Motor neuron (in vitro differentiated cells): Measurements from ENCODE around the gene HSPA12B. TPM values are rescaled to one million over a fixed set of nuclear protein-coding genes. Genes with fewer than 3 reads are reported as not detected.

Experiments
- ATAC-seq, 8 experiments: fragments of 200-7000 bp; cut with Tn5 transposase; replicated peaks in 6 of 8; 2 replicates each; pipeline ENCODE4 v1.8.0; 2021; ENCODE audit warnings: mild to moderate bottlenecking in 8 of 8, moderate library complexity in 8 of 8
- H3K27ac ChIP-seq, 2 donors: fragments of 250-450 bp; sonication (Bioruptor Pico); 2 replicates each; pipeline ENCODE4 v1.9.0; 2021; ENCODE audit warnings: antibody characterized with exemption in 2 of 2, mild to moderate bottlenecking in 2 of 2, moderate library complexity in 1 of 2
- H3K4me1 ChIP-seq, 2 donors: fragments of 250-450 bp; sonication (Bioruptor Pico); replicated peaks in 1 of 2; 2 replicates each; pipeline ENCODE4 v1.6.1; 2021; ENCODE audit warnings: antibody characterized with exemption in 2 of 2, mild to moderate bottlenecking in 2 of 2, moderate library complexity in 1 of 2
- H3K4me3 ChIP-seq, 5 donors: fragments of 250-450 bp; sonication (Bioruptor Pico); 2 replicates each; pipeline ENCODE4 v1.9.0; 2021; ENCODE audit warnings: antibody characterized with exemption in 5 of 5, mild to moderate bottlenecking in 5 of 5, moderate library complexity in 4 of 5
- WGBS, 10 experiments: fragments of 450-650 bp; shearing (Covaris generic); methylation state at CpG; one replicate each; pipeline ENCODE4 v1.0.0; 2022; 5-methylcytosine and 5-hydroxymethylcytosine counted together
- in situ Hi-C, 9 experiments: fragments of 400-800 bp; cut with MboI; loops; one replicate each; pipeline ENCODE4 v1.15.0; 2021; ENCODE audit warnings: low sequenced_read_pairs in 9 of 9, low pct_unique_long_range_greater_than_20kb in 2 of 9; ENCODE audit not compliant: unreplicated experiment in 9 of 9
- total RNA-seq, 8 experiments: library from RNA; unstranded; fragments of 300-600 nt; gene quantifications; 2 replicates each; pipeline versions ENCODE4 v1.2.3 to v1.2.4, GENCODE V29; 2022

HSPA12B gene
- total RNA-seq, 8 experiments from 2014 or later: 0.23 to 16.4 (median 0.53) TPM

GRCh38 chr20:3775457-3776108 lies 43.1 kb downstream of the HSPA12B start:
- no peak overlapping the region for H3K4me3 ChIP-seq
- WGBS, 10 experiments: 0 to 93% (median 58%) methylated on average over 1 to 3 of the region's 4 CpGs; no CpG with 5 or more reads in 4 of the 10 experiments
- peaks cover 6 to 14% of the 10 kb centered on the region in 2 donors for H3K4me1 ChIP-seq
- no peak for ATAC-seq
- no peak overlapping the region for H3K27ac ChIP-seq
- in situ Hi-C loops: loop anchor here in 2 of 9 experiments (25.0 kb wide), 1 partner anchor 312 kb away; no protein-coding TSS in a partner anchor

DNA sequence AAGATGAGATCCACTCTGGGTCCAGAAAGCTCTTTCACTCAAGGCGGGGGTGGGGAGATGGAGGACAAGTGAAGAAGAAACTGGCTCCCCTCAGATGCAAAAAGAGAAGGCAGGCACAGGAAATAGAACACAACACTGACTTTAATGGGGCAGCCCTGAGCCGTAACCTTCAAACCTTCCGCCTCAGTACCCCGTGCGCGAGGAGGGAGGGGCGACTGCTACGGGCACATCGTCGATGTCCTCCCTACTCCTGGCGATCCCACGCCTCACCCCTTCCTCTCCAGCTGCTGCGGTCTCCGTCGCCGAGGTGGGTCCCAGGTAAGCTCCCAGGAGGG lies 44.9 kb downstream of the HSPA12B start:
- in situ Hi-C loops: loop anchor here in 2 of 9 experiments (25.0 kb wide), 1 partner anchor 310 kb away; no protein-coding TSS in a partner anchor
- WGBS, 10 experiments: 100% methylated on average over 1 of the region's 16 CpGs; no CpG with 5 or more reads in 9 of the 10 experiments
- peak overlapping the region in 3 of 5 donors; percentile 15 to 24 (median 17) for H3K4me3 ChIP-seq
- H3K4me1 ChIP-seq: peaks cover 9 to 14% of the 10 kb centered on the region in 2 donors
- peak in 3 of 8 experiments; percentile 1 to 10 (median 4) for ATAC-seq
- no peak overlapping the region for H3K27ac ChIP-seq

DNA sequence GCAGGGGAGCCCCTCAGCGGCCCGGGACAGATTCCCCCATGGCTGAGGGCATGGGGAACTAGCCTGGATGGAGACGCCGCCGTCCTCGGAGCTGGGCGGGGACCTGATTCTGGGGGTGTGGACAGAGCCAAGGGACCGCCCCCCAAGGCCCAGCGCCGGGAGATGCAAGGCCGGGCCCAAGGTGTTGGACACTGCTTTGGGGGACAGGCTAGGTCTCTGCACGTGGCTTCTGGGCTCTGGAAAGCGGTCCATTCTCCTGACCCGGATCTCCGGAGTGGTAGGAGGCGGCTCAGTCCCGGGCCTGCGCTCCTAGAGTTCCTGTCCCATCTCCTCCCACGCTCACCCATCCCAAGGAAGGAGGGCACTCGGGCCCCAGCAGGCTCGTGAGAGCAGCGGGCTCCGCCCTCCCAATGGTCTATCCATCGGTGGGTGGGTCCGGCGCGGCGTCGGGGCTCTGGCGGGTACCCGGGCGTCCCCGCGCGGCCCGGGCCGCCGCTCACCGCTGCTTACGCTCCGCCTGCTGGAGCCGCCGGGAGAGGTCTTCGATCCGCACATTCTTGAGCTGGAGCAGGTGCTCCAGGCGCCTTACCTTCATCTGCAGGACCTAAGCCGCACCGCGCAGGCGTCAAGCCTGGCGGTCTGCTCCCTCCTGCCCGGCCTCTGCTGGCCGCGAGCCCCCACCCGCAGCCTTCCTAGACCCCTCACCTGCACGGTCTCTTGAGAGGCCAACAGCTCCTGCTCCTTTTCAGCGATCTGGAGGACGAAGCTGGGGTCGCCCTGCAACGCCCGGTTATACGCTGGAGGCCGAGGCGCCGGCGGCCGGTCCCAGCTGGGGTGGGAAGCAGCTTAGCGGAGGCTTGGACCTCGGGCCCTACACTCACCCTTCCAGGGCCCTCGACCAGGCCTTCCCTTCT lies 45.5 kb downstream of the HSPA12B start:
- 0 to 20% (median 5%) methylated on average over 2 to 12 of the region's 70 CpGs; no CpG with 5 or more reads in 7 of the 10 experiments for WGBS, 10 experiments
- in situ Hi-C loops: loop anchor here in 2 of 9 experiments (25.0 kb wide), 1 partner anchor 309 kb away; no protein-coding TSS in a partner anchor
- ATAC-seq: peak; percentile 35 to 79 (median 66)
- H3K4me3 ChIP-seq: peak overlapping the region; percentile 15 to 24 (median 18)
- H3K4me1 ChIP-seq: peaks cover 9 to 14% of the 10 kb centered on the region in 2 donors
- no peak overlapping the region for H3K27ac ChIP-seq

DNA sequence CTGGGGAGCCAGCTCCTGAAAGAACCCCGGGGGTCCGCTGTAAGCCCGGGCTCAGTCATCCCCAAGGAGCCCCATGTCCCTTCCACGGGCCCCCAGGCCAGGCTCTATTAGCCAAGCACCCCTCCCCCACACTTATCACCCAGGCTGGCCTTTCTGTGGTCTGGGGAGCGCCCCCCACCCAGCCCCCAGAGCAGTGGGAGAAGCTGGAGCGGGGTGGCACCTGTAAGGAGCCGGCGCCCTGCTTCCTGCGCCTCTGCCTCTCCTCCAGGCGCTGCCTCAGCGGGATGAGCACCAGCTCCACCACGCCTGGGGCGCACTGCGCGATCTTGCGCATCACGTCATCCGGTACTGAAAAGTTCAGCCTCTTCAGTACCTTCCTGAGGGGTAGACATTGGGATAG lies 46.5 kb downstream of the HSPA12B start:
- in situ Hi-C loops: loop anchor here in 2 of 9 experiments (25.0 kb wide), 1 partner anchor 308 kb away; no protein-coding TSS in a partner anchor
- no peak overlapping the region for H3K4me3 ChIP-seq

GRCh38 chr20:3781153-3781910 lies 48.8 kb downstream of the HSPA12B start, which contains the start of gene SPEF1:
Gene SPEF1, minus strand, starts transcription at chr20:3781448. Its CDS starts 161 bp downstream, at chr20:3781287.
- Histone ChIP-seq H3K4me1 (peaks cover 25 to 30% of the 10 kb centered on the region in 2 donors), H3K27ac (no peak within 1 kb of the TSS), H3K4me3 (peak within 1 kb of the TSS; percentile 14 to 45 (median 28))
- in situ Hi-C loops: loop anchor here in 2 of 9 experiments (25.0 kb wide), 1 partner anchor 306 kb away; no protein-coding TSS in a partner anchor
- WGBS, 10 experiments: 0 to 100% (median 13%) methylated on average over 1 to 11 of the region's 28 CpGs; no CpG with 5 or more reads in 3 of the 10 experiments
- peak; percentile 48 to 85 (median 78) for ATAC-seq

More for the DNA sequence above, 46.5 kb downstream of the HSPA12B start:
- Histone ChIP-seq H3K4me1 (peaks cover 13 to 17% of the 10 kb centered on the region in 2 donors), H3K27ac (no peak overlapping the region)
- 40 to 80% (median 57%) methylated on average over 2 to 6 of the region's 18 CpGs; no CpG with 5 or more reads in 7 of the 10 experiments for WGBS, 10 experiments
- ATAC-seq: no peak

GRCh38 chr20:3782597-3782996 lies 50.1 kb downstream of the HSPA12B start:
- WGBS, 10 experiments: 78 to 100% (median 87%) methylated on average over 1 to 5 of the region's 6 CpGs; no CpG with 5 or more reads in 3 of the 10 experiments
- Histone ChIP-seq H3K4me1 (peaks cover 20 to 23% of the 10 kb centered on the region in 2 donors), H3K27ac (no peak overlapping the region), H3K4me3 (no peak overlapping the region)
- in situ Hi-C loops: loop anchor here in 2 of 9 experiments (25.0 kb wide), 1 partner anchor 305 kb away; no protein-coding TSS in a partner anchor
- ATAC-seq: no peak

DNA sequence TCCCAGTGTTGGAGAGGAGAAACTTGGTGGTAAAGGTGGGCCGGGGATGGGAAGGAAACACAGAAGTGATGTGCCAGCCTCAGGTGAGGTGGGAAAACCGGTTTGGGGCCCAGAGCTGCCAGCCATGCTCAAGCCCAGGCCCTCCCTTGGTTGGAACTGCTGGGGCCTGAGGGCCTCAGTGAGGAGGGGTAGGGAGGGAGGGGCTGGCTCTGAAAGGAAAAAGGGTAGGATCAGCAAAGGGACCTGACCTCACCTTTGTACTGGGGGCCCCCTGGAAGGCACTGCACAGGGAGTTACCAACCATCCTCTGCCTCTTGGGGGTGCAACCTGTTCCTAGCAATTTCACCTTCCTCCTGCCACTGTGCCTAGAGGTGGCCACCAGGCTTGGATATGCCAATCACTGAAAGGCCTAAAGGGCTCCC lies 50.6 kb downstream of the HSPA12B start:
- no peak overlapping the region for H3K4me3 ChIP-seq
- in situ Hi-C loops: loop anchor here in 2 of 9 experiments (25.0 kb wide), 1 partner anchor 304 kb away; no protein-coding TSS in a partner anchor

DNA sequence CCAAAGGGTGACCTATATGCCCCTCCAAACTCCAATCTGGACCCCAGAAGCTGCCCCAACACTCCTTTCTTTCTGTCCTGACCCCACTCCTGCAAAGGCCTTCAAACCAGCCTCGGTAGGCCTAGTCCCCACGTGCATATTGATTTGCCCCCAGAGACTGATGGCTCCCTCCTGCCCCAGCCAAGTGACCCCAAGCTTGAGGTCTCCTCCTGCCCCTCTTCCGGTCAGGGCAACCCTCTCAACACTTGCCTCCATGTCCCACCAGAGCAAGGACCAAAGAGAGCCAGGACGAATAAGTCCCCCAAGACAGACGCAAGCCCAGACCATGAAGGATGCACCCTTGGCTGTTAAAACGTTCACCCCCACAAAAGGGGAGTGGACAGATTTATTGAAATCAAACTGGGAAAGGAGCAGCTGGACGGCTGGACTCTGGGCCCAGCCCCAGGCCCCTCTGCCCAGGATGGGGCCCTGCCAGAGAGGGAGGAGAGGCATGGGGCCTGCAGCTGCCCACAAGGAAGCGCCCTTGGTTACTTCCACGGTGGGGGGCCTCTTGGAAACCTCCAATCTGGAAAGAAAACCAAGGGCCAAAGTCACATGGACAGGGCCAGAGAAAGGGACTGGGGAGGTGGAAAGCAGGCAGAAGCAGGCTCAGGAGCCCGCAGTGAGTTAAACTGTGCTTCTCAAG lies 51.2 kb downstream of the HSPA12B start:
- in situ Hi-C loops: loop anchor here in 2 of 9 experiments (25.0 kb wide), 1 partner anchor 304 kb away; no protein-coding TSS in a partner anchor
- ATAC-seq: peak in 1 of 8 experiments; percentile 6
- H3K4me1 ChIP-seq: peaks cover 15 to 19% of the 10 kb centered on the region in 2 donors
- WGBS, 10 experiments: 51 to 95% (median 67%) methylated on average over 2 to 5 of the region's 10 CpGs; no CpG with 5 or more reads in 6 of the 10 experiments
- no peak overlapping the region for H3K27ac ChIP-seq
- no peak overlapping the region for H3K4me3 ChIP-seq

More for the DNA sequence above, 50.6 kb downstream of the HSPA12B start:
- 86 to 100% (median 90%) methylated on average over 1 to 2 of the region's 2 CpGs; no CpG with 5 or more reads in 7 of the 10 experiments for WGBS, 10 experiments
- Histone ChIP-seq H3K4me1 (peaks cover 18 to 19% of the 10 kb centered on the region in 2 donors), H3K27ac (no peak overlapping the region)
- ATAC-seq: no peak

GRCh38 chr20:3784216-3784853 lies 51.9 kb downstream of the HSPA12B start:
- H3K4me3 ChIP-seq: no peak overlapping the region
- H3K4me1 ChIP-seq: peaks cover 15 to 19% of the 10 kb centered on the region in 2 donors
- H3K27ac ChIP-seq: no peak overlapping the region
- 87 to 100% (median 98%) methylated on average over 2 to 8 of the region's 17 CpGs; no CpG with 5 or more reads in 4 of the 10 experiments for WGBS, 10 experiments
- ATAC-seq: no peak
- in situ Hi-C loops: loop anchor here in 2 of 9 experiments (25.0 kb wide), 1 partner anchor 303 kb away; no protein-coding TSS in a partner anchor

DNA sequence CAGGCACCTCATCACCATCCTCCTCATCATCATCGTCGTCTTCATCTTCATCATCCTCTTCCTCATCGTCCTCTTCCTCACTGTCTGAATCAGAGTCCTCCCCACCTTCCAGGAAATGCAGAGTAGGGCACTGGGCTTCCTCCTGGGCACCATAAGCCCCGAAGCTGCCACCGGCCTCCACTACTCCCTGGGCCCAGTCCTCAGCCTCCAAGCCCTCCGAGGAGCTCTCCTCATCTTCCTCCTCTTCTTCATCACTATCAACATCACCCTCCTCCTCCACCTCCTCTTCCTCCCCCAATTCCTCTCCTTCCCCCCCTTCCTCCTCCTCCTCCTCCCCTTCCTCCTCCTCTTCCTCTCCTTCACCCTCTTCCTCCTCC lies 52.4 kb downstream of the HSPA12B start:
- Histone ChIP-seq H3K4me1 (peaks cover 15 to 19% of the 10 kb centered on the region in 2 donors), H3K27ac (no peak overlapping the region), H3K4me3 (no peak overlapping the region)
- in situ Hi-C loops: loop anchor here in 2 of 9 experiments (25.0 kb wide), 1 partner anchor 302 kb away; no protein-coding TSS in a partner anchor
- ATAC-seq: no peak
- WGBS, 10 experiments: 80 to 100% (median 90%) methylated on average over 1 to 6 of the region's 6 CpGs; no CpG with 5 or more reads in 6 of the 10 experiments
